HL-60/S4 treated with retinoic acid at 250 ng/mL for 4 days and 3 days (cell line): Measurements from ENCODE around the gene TMED4.

ENCODE experiments used
- in situ Hi-C: fragments of 300-500 bp; cut with MboI; formaldehyde crosslinking; loops from 2 replicates; pipeline ENCODE4 v1.7.0; 2022; ENCODE audit warnings: low sequenced_read_pairs

TMED4 gene

DNA sequence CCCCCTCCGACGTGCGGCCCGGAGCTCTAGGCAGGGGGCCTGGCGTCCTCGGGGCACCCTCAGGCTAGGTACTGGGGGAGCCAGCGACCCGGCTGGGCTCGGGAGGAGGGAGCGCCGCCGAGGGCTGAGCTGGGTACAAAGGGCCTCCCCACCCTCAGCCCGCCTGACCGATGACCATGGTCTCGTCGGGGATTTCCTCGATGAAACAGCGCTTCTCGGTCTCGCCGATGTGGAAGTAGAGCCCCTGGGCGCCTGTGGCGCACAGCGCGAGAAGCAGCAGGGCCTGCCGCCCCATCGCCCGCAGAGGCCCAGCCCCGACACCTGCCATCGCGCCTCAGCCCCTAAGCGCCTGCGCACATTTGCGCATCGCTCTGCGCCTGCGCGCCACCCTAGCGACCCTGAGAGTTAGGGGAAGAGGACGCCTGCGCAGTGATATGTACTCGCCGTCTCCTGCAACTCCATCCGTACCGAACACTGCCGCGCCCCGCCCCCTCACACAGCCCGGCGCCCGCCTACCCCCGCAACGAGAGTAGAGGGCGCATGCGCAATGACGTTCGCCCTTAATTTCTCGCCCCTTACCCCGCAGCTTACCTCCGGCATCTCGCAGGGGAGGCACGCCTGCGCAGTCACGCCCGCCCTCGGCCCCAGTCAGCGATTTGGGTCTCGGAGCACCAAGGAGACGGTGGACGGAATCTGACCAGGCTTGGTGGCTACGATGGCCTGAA, at the start of gene TMED4:
TMED4 (minus strand) TSS at position 353 of the 725 bp plus-strand sequence; CDS start at position 328, 25 bp downstream.
- in situ Hi-C loops = no loop called here

DNA sequence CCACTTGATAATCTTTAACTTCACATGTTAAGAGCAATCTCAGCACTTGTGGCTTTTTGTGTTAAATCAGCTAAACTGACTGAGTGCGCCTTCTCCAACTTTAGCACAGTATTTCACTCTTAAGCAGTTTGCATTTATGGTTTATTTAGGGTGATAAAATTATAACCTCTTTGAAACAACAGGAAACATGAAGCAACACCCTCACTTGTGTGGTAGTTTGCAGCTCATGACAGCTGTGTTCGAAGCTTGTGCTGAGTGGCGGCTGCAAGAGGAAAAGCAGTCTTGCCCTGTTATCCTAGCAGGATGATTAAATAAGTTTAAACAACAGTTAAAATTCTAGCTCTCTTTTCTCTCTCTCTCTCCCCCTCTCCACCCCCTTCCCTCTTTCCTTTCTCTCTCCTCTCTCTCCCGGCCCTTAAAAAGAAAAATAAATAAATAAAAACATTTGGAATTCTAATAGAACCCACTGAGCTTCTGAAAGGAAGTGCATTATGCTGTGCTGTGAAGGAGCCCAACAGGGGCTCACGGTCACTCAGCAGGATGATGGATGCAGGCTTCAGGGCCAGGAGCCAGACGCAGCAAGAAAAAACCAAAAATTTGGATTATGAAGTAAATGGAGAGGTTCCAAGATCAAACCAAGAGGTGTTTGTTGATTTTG, 49.6 kb upstream of the TMED4 start:
- in situ Hi-C loops = no loop called here

DNA sequence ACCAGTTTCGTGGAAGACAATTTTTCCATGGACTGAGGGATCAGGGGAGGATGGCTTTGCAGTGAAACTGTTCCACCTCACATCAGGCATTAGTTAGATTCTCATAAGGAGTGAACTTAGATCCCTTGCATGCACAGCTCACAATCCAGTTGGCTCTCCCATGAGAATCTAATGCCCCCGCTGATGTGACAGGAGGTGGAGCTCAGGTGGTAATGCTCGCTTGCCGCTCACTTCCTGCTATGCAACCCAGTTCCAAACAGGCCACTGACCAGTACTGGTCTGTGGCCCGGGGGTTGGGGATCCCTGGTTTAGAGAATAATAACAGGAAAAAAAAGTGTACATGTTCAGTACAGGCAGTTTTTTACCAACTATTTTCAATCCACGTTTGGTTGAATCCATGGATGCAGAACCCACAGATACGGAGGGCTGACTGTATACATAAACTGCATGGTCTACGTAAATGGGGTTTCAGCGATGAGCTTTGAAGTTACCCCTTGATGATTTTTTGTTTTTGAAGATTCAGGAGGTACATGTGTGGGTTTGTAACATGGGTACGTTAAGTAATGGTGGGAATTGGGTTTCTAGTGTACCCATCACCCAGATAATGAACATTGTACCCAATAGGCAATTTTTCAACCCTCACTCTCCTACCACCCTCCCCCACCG, 48.9 kb upstream of the TMED4 start:
- in situ Hi-C loops = no loop called here

DNA sequence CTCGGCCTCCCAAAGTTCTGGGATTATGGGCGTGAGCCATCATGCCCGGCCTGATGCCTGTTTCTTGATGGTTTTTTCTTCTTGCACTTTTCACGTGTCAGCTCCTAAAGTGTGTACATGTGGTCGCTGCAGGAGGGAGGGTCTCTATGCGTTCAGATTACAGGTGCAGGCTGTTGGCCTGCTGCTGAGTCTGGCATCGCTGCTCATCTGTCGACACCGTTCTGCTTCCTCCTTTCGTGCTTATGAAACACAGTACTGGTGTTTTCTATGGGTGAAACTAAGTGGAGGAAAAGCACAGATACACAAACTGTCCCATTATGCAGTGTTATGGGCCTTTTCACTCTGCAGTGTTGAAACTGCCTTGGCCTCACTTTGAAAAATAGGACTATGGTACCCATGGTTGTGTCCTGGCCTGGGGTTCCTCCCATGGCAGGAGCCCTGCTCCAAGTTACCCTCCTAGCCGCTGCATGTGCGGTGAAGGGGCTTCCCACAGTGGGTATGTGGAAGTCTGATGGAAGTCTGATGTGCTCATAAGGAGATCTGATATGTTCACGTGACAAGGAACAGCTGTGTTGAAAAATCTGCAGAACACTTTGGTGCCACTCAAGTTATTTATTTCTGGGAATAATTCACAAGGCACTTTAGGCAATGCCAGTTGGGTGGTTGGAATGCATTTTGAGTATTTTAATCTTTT, 47.9 kb upstream of the TMED4 start:
- in situ Hi-C loops = no loop called here

DNA sequence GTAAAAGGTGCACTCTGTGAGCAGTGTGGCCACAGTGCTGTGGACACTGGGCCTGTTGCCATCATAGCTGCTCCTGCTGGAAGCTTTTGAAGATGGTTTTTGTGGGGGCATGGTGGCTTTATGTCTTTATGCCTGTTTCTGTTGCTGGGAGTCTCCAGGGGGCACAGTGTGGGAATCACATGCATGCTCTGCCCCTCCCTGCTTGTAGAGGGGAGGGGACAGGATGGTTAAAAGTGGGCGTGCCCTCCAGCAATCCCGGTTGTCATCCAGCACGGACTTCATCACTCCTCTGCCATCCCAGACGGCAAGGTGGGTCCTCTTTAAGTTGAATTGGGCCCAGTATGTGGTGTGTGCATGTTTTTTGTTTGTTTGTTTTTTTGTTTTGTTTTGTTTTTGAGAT, 44.6 kb upstream of the TMED4 start:
- in situ Hi-C loops = no loop called here

DNA sequence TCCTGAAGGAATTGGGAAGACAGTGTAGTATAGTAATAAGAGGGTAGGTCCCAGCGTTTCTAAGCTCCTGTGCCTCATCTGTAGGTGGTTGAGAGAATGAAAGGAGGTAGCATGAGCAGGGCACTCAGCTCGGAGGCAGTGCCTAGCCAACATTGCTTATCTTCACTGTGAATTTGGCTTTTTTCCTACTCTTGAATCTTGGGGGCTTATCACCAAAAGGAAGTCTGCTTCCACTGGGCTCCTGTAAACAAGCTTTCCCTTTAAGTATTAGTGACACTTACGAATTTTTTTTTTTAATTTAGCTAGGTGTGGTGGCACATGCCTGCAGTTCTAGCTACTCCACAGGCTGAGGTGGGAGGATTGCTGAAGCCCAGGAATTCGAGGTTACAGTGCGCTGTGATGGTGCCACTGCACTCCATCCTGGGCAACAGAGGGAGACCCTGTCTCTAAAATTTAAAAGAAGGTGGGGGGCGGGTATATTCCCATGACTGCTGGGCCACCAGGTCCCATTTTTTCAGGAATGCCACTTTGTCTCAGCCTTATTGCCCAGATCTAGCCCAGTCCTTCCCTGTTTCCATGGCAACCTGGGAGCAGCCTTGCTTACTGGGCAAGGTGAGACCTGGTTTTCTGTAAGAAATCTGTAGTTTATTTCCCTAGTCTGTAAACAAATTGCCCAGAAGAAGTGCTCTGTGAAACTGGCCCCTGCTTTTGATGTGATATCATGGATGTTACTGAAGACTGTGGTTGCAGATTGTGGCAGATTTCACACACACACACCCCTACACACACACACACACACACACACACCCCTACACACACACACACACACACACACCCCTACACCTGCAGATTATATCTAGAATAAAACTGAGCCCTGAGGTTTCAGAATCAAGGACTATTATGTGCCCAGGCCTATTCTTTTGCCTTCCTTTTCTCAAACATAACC, 43.8 kb upstream of the TMED4 start:
- in situ Hi-C loops = no loop called here

DNA sequence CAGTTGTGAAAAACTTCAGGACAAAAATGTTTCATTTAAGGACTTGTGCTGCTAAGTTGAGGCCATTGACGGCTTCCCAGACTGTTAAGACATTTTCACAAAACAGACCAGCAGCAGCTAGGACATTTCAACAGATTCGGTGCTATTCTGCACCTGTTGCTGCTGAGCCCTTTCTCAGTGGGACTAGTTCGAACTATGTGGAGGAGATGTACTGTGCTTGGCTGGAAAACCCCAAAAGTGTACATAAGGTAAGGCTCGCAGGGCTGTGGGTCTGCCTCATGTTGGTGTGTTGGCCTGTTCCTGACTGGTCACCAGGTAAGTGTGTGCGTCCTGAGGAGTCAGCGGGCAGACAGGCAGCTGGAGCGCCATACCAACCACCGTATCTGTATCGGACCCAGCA, 42.3 kb upstream of the TMED4 start:
- in situ Hi-C loops = no loop called here

DNA sequence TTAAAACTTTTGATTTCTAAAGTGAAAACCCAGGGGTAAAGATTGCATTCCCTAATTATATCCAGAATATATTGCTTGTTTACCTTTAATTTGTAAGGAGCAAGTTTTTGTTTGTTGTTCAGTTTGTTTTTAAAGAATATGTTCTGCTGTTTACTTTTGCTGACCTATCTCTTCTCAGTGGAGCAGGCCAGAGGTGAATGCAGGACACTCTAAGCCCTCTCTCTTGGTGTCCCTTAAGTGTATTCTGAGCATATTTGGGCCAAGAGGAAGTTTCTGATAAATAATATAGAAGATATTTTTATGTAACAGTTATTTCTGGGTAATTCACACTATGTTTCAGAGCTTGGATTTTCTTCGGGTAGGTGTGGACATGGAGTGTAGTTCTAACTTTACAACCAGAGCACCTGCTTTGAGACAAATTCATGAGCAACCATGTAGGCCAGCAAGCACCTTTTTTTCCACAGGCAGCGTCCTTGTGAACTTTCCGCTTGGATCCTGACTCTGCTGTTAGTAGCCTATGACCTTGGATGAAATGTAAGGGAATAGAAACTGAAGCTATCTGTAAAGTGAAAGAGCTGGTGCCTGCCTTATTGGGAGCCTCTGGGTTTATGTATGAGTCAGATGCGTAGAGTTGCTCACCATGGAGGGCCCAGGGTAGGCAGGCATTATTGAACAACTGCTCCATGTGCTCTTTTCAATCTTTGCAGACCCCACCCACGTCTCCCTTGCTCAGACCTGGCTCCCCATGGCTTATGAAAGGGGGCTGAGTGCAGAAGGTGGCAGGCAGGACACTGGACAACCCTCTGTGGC, 40.5 kb upstream of the TMED4 start:
- in situ Hi-C loops = no loop called here

DNA sequence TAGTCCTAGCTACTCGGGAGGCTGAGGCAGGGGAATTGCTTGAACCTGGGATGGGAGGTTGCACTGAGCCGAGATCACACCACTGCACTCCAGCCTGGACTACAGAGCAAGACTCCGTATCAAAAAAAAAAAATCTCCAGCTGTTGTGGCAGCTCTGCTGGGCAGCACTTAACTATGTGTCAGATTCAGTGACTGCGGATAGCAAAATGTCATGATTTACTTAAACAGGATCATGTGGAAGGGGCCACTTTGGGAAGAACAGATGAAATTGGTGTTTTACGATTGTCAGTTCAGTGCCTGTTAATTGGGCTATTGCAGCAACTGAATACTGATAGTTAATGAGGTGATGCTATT, 39.7 kb upstream of the TMED4 start:
- in situ Hi-C loops = no loop called here

DNA sequence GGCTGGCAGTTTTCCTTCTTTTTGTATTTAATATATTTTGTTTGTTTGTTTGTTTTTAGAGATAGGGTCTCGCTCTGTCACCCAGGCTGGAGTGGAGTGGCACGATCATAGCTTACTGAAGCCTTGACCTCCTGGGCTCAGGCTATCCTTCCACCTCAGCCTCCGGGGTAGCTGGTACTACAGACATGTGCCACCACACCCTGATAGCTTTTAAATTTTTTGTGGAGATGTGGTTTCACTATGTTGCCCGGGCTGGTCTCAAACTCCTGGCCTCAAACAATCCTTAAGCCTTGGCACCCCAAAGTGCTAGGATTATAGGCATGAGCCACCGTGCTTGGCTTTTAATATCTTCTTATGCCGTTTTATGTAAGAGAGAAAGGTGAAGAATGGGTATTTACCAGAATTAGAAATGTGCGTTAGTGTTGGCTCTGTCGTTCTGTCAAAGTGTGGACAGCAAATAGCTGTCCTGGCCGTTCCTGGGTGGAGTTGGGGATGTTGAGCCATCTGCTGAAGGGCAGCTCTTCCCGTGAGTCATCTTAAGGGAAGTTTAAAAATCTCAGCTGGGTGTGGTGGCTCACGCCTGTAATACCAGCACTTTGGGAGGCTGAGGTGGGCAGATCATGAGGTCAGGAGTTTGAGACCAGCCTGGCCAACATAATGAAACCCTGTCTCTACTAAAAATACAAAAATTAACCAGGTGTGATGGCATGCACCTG, 39.2 kb upstream of the TMED4 start:
- in situ Hi-C loops = no loop called here

DNA sequence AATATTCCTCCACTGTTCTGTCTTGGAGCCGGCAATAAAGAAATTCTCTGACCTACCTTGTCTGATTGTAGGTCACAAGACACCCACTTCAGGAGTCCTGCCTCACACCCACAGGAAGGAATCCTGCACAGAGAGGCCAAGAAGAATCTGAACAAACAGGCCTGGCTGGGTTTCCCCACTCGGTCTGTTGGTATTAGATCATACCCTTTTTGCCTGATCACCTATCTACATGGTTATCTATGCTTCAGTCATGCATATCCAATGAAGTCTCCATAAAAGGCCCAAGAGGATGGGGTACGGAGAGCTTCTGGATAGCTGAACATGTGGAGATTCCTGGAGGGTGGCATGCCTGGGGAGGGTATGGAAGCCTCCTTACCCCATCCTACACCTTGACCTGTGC, 36.7 kb upstream of the TMED4 start:
- in situ Hi-C loops = no loop called here

DNA sequence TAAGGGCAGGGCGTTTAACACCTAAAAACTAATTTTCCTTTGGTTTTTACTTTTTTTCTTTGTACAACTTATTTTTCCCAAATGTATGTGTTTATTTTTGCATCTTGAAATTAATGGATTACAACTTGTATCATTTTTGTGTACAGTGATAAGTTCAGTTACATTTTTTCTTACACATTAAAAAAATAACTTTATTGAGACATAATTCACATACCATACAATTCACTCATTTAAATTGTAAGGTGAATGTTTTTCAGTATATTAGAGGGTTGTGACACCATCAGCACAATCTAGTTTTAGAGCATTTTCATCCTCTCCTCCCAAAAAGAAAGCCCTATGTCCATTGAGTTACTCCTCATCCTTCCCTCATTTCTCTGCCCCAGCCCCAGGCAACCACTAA, 36.0 kb upstream of the TMED4 start:
- in situ Hi-C loops = no loop called here

DNA sequence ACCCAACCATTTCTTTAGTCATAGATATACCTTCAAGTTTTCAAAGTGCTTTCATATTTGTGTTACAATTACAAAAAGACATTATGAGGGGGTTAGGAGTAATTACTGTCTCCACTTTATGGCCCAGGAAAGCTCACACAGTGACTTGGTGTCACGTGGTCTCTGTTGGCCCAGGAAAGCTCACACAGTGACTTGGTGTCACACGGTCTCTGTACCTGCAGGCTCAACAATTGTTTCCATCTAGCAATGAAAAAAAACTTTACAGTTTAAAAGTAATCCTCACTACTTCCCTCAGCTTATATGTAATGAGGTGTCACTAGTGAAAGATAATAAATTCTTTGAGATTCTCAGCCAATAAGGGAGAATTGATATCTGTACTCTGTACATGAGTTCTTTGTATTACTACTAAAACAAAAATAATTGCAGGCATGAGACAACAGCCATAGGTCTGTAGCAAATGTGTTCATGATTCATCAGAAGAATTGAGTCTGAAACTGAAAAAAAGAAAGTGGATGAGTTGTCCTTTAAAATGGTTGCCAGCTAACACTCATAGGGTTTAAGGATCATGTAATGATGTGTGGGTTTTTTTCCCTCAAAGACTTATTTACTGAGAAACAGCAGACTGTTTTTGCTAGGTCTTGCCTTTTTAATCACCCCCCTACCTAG, 35.3 kb upstream of the TMED4 start:
- in situ Hi-C loops = no loop called here

DNA sequence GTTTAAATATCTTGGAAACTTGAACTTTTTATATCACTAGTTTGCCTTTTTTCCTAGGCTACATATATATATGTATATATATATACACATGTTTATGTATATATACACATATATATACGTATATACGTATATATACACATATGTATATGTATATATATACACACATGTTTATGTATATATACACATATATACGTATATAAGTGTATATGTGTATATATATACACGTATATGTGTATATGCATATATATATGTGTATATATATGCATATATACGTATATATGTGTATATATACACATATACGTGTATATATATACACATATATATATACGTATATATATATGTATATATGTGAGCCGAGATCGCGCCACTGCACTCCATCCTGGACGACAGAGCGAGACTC, 34.5 kb upstream of the TMED4 start:
- in situ Hi-C loops = no loop called here

DNA sequence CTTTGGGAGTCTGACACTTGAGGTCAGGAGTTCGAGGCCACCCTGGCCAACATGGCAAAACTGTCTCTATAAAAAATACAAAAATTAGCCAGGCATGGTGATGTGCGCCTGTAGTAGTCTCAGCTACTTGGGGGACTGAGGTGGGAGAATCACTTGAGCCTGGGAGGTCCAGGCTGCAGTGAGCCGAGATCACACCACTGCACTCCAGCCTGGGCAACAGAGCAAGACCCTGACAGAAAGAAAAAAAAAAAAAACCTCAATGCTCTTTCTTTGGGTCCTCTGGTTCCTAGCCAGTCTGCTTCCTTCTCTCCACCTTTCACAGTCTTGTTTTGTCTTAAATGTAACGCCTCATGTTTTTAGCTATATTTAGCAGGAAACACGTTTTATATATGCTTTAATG, 33.8 kb upstream of the TMED4 start:
- in situ Hi-C loops = no loop called here

DNA sequence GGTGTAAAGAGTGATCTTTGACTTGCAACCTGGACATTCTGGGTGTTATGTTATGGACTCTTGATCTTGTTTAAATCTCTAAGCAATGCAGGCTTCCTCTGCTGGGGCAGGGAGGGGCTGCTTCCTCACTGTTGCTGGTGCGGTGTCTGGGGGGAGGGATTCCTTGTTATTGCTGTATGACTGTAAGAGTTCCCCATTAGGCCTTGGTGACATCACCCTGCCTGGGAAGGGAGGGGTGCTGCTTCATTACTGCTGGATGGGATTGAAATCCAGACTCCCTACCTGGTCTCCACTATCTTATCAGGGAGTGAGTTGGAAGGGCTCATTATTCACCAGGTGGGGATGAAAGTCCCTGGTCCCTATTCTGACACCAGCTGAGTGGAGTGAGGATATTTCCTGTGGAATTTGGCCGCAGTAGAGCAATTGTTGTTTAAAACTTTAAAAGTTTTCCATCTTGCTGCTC, 33.1 kb upstream of the TMED4 start:
- in situ Hi-C loops = no loop called here

DNA sequence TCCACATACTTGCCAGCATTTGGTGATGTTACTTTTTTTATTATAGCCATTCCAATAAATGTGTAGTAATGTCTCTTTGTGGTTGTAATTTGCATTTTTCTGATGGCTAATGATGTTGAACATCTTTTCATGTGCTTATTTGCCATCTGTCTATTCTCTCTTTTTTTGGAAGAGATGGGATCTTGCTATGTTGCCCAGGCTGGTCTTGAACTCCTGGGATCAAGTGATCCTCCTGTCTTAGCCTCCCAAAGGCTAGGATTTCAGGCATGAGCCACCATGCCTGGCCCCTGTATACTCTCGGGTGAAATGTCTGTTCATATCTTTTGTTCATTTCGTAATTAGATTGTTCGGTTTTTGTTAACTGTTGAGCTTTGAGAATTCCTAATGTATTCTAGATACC, 27.8 kb upstream of the TMED4 start:
- in situ Hi-C loops = no loop called here

DNA sequence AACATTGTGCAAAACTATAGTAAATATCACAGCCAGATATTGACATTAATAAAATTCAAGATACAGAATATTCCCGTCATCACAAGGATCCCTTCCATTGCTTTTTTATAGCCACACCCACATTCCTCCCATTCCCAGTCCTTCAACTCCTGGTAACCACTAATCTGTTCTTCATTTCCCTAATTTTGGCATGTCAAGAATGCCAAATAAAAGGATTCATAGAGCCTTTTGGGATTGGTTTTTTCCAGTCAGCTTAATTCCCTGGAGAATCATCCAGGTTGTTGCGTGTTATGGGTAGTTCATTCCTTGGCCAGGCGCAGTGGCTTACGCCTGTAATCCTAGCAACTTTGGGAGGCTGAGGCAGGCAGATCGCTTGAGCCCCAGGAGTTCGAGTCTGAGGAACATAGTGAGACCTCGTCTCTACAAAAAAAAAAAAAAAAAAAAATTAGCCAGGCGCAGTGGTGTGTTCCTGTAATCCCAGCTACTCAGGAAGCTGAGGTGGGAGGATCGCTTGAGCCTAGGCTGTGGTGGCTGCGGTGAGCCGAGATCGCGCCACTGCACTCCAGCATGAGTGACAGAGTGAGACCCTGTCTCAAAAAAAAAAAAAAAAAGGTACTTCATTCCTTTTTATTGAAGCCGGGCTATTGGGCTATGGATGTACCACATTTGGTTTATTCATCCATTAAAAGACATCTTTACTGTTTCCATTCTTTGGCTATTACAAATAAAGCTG, 27.1 kb upstream of the TMED4 start:
- in situ Hi-C loops = no loop called here
